ENCODE results near the gene C3AR1.

GRCh38 chr12:8012651-8013309, 53.4 kb downstream of the C3AR1 start:
- no peak for TF ChIP-seq POLR2AphosphoS5 (IDR thresholded peaks at IDR 0.05)
- no peak for TF ChIP-seq CTCF (IDR thresholded peaks at IDR 0.05)

Data from breast epithelium (tissue), 3 donors.